ENCODE results near the gene FNDC3B. TPM values are rescaled to one million over a fixed set of nuclear protein-coding genes. Genes with fewer than 3 reads are reported as not detected.

FNDC3B gene
- total RNA-seq, 1 donor from 2014 or later: 290 TPM

DNA sequence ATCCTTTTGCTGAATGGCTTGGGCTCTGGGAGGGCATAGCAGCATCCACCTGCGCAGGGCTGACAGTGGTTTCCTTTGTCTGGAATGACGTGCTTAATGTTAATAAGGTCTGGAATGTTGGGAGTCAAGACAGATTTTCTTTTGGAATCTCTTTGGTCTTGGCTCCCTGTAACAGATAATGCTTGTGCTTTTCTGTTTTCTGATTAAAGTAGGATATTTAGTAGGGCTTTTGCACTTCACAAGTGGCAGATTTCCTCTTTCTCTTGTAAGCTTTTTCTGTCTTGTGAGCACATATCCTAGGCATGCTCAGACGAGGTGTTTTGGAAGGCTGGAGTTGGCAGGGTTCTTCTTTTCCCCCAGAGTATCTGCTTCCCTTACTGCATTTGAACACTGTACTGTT is 219.2 kb downstream of the FNDC3B start:
- Mint-ChIP-seq H3K4me1 (ENCODE audit: low read depth) (peaks cover 85% of the 10 kb centered on the region), H3K27me3 (ENCODE audit: low read depth) (no peaks in the 10 kb centered on the region), H3K27ac (ENCODE audit: unreplicated experiment) (peak overlapping the region; percentile 94), H3K4me3 (ENCODE audit: unreplicated experiment) (no peak overlapping the region), H3K9me3 (ENCODE audit: low read depth) (no peaks in the 10 kb centered on the region), H3K36me3 (ENCODE audit: low read depth) (peaks cover 12% of the 10 kb centered on the region)
- DNase-seq (ENCODE audit: low spot score): no peak
- TF ChIP-seq, protein P1, sequence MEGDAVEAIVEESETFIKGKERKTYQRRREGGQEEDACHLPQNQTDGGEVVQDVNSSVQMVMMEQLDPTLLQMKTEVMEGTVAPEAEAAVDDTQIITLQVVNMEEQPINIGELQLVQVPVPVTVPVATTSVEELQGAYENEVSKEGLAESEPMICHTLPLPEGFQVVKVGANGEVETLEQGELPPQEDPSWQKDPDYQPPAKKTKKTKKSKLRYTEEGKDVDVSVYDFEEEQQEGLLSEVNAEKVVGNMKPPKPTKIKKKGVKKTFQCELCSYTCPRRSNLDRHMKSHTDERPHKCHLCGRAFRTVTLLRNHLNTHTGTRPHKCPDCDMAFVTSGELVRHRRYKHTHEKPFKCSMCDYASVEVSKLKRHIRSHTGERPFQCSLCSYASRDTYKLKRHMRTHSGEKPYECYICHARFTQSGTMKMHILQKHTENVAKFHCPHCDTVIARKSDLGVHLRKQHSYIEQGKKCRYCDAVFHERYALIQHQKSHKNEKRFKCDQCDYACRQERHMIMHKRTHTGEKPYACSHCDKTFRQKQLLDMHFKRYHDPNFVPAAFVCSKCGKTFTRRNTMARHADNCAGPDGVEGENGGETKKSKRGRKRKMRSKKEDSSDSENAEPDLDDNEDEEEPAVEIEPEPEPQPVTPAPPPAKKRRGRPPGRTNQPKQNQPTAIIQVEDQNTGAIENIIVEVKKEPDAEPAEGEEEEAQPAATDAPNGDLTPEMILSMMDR (IDR thresholded peaks at IDR 0.05): no peak

DNA sequence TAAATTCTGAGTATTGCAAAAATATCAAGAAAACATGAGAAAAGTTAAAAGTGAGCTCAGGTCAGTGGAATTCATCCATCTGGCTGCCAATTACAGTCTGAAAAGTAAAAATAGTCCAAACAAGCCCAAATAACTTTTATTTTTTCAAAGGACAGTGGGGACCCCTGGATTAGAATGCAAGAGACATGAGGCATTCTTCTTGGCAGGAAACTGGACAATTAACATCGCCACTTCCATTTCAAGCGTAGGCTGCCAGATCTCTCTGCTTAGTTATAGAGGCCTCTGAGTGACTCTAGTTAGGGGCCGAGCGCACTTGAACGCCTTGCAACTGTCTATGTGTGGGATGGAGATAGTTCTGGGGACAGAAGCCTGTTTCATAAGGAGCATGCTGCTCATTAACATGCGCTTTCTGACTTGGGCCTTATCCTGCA is 219.7 kb downstream of the FNDC3B start:
- Mint-ChIP-seq H3K4me1 (ENCODE audit: low read depth) (peaks cover 87% of the 10 kb centered on the region), H3K9me3 (ENCODE audit: low read depth) (no peaks in the 10 kb centered on the region), H3K27ac (ENCODE audit: unreplicated experiment) (peak overlapping the region; percentile 94), H3K36me3 (ENCODE audit: low read depth) (peaks cover 15% of the 10 kb centered on the region), H3K4me3 (ENCODE audit: unreplicated experiment) (no peak overlapping the region), H3K27me3 (ENCODE audit: low read depth) (no peaks in the 10 kb centered on the region)
- TF ChIP-seq, protein P1 (IDR thresholded peaks at IDR 0.05): no peak
- DNase-seq (ENCODE audit: low spot score): no peak

DNA sequence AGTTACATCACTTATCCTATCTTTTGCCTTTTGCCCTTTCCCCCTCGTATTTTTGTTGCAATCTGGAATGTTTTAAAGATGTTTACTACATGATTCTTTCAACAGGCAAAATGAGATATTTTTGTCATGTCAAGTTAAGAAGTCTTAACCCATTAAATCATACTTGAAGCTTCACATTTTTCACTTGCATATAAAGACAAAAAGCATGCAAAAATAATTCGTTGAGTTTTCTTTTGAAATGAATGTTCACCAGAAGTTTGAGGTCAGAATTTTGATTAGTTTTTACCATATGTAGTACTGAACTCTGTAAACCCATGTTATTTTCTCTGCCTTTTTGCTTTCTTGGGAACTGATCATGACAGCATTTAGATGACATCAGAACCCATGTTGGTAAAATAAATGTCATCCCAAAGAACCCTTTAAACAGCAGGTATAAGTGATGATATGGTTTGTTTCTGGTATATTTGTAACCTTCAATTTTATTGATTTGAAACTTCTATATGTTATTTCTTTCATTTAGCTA is 220.4 kb downstream of the FNDC3B start:
- Mint-ChIP-seq H3K4me1 (ENCODE audit: low read depth) (peaks cover 88% of the 10 kb centered on the region), H3K36me3 (ENCODE audit: low read depth) (peaks cover 18% of the 10 kb centered on the region), H3K9me3 (ENCODE audit: low read depth) (no peaks in the 10 kb centered on the region), H3K27ac (ENCODE audit: unreplicated experiment) (peak overlapping the region; percentile 94), H3K27me3 (ENCODE audit: low read depth) (no peaks in the 10 kb centered on the region), H3K4me3 (ENCODE audit: unreplicated experiment) (peak overlapping the region; percentile 20)
- no peak for DNase-seq (ENCODE audit: low spot score)
- TF ChIP-seq, protein P1 (IDR thresholded peaks at IDR 0.05): no peak

DNA sequence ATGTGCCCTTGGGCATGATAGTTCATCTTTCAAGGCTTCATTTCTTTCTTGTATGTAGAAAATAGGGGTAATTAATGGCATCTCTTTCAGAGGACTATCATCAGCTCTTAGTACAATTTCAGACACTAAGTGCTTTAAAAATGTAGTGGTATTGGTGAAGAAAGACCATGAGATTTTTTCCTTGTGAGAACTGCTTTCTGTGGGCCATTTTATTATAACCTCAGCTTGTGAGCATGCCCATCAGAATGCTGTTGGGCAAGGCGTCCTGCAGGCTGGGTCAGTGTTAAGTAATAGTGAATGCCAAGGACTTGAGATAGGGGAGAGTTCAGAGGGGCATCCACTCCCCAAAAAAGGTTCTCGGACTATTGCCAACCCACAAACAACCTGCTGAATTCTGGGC is 221.0 kb downstream of the FNDC3B start:
- H3K4me3 Mint-ChIP-seq (ENCODE audit: unreplicated experiment): no peak overlapping the region
- peaks cover 86% of the 10 kb centered on the region for H3K4me1 Mint-ChIP-seq (ENCODE audit: low read depth)
- H3K9me3 Mint-ChIP-seq (ENCODE audit: low read depth): no peaks in the 10 kb centered on the region
- peaks cover 17% of the 10 kb centered on the region for H3K36me3 Mint-ChIP-seq (ENCODE audit: low read depth)
- H3K27me3 Mint-ChIP-seq (ENCODE audit: low read depth): no peaks in the 10 kb centered on the region
- DNase-seq (ENCODE audit: low spot score): no peak
- H3K27ac Mint-ChIP-seq (ENCODE audit: unreplicated experiment): peak overlapping the region; percentile 94
- TF ChIP-seq, protein P1 (IDR thresholded peaks at IDR 0.05): no peak

DNA sequence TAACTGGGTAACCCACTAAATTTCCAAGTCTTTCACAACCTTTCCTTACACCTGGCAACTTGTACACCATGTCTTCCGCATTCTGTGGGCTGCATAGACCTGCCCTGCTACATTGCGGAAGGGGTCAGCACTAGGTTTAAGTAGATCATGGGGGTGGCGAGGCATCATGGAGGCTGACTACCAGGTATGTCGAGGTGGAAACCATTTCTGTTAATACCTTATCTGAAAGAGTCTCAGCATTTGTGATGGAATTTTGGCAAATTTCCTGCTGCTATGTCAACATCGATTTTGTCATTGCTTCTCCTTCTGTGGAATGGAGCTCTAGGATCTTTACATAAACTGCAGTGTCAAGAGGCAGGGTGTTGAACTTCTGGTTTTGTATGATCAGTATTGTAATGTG is 221.7 kb downstream of the FNDC3B start:
- no peaks in the 10 kb centered on the region for H3K27me3 Mint-ChIP-seq (ENCODE audit: low read depth)
- peaks cover 84% of the 10 kb centered on the region for H3K4me1 Mint-ChIP-seq (ENCODE audit: low read depth)
- peak overlapping the region; percentile 94 for H3K27ac Mint-ChIP-seq (ENCODE audit: unreplicated experiment)
- no peaks in the 10 kb centered on the region for H3K9me3 Mint-ChIP-seq (ENCODE audit: low read depth)
- H3K36me3 Mint-ChIP-seq (ENCODE audit: low read depth): peaks cover 17% of the 10 kb centered on the region
- no peak for DNase-seq (ENCODE audit: low spot score)
- TF ChIP-seq, protein P1 (IDR thresholded peaks at IDR 0.05): no peak
- no peak overlapping the region for H3K4me3 Mint-ChIP-seq (ENCODE audit: unreplicated experiment)

Measured in chondrocyte (in vitro differentiated cells).